ENCODE measurements around the gene RPUSD1.

The RPUSD1 gene

GRCh38 chr16:736936-737481 lies 51.2 kb downstream of the RPUSD1 start:
- H3K4me3 ChIP-seq (ENCODE audit: low read depth, low read length) = no peak overlapping the region
- TF ChIP-seq CTCF (IDR thresholded peaks at IDR 0.05; ENCODE audit: borderline replicate concordance, insufficient read depth, low read depth, low read length) = no peak

GRCh38 chr16:735982-736453 lies 52.2 kb downstream of the RPUSD1 start:
- H3K4me3 ChIP-seq (ENCODE audit: low read depth, low read length) = no peak overlapping the region
- TF ChIP-seq CTCF (IDR thresholded peaks at IDR 0.05; ENCODE audit: borderline replicate concordance, insufficient read depth, low read depth, low read length) = no peak

GRCh38 chr16:734981-735881 lies 53.0 kb downstream of the RPUSD1 start:
- H3K4me3 ChIP-seq (ENCODE audit: low read depth, low read length) = no peak overlapping the region
- TF ChIP-seq CTCF (IDR thresholded peaks at IDR 0.05; ENCODE audit: borderline replicate concordance, insufficient read depth, low read depth, low read length) = no peak

All from GM12875 (cell line).